Measurements from ENCODE around the gene UBA5.

Gene UBA5

DNA sequence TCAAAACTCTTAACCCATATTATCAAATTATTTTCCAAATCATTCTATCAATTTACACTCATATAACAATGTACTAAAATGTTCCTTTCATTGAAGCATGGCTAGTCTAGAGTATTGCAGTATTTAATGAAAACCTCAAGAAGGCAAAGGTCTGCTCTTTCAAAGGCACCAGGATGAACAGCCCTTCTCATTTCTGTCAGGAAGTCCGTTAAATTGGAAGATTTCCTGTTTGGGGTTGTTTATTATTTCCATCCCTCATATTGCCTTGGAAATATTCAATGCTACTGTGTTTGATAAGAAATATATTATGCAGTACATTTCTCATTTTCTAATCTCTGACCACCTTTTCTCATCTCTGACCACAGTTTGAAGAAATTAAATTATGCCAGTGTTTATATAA, 38.0 kb upstream of the UBA5 start:
- TF ChIP-seq SCRT2 (tag by site-specific recombination; IDR thresholded peaks at IDR 0.05), result no peak
- no peak for TF ChIP-seq ZBTB8A (tag by site-specific recombination; IDR thresholded peaks at IDR 0.05)
- TF ChIP-seq ZNF571 (tag by site-specific recombination; IDR thresholded peaks at IDR 0.05), result no peak
- TF ChIP-seq, protein P1, sequence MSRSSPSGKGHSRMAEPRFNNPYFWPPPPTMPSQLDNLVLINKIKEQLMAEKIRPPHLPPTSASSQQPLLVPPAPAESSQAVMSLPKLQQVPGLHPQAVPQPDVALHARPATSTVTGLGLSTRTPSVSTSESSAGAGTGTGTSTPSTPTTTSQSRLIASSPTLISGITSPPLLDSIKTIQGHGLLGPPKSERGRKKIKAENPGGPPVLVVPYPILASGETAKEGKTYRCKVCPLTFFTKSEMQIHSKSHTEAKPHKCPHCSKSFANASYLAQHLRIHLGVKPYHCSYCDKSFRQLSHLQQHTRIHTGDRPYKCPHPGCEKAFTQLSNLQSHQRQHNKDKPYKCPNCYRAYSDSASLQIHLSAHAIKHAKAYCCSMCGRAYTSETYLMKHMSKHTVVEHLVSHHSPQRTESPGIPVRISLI (tag by site-specific recombination; IDR thresholded peaks at IDR 0.05), result no peak
- TF ChIP-seq HOXC10 (CRISPR knock-in tag; IDR thresholded peaks at IDR 0.05), result no peak
- TF ChIP-seq ZNF175 (tag by site-specific recombination; IDR thresholded peaks at IDR 0.05), result no peak
- Histone ChIP-seq H3K9me3 (ENCODE audit: control insufficient read depth, insufficient read depth, low read depth, low read length) (no peaks in the 10 kb centered on the region), H3K27ac (ENCODE audit: extremely low read depth, low read depth, low read length) (no peak overlapping the region), H3K36me3 (ENCODE audit: control insufficient read depth in 2 of 2, insufficient read depth in 1 of 2, low read length in 2 of 2) (peaks cover 5 to 29% of the 10 kb centered on the region in 2 experiments; a peak in 2 of 3 replicates), H3K4me1 (ENCODE audit: control insufficient read depth, insufficient read depth, low read length) (no peaks in the 10 kb centered on the region), H3K4me3 (ENCODE audit: low read depth, low read length) (no peak overlapping the region)
- ChIA-PET POLR2A (no interaction called here), CTCF (no interaction called here)

DNA sequence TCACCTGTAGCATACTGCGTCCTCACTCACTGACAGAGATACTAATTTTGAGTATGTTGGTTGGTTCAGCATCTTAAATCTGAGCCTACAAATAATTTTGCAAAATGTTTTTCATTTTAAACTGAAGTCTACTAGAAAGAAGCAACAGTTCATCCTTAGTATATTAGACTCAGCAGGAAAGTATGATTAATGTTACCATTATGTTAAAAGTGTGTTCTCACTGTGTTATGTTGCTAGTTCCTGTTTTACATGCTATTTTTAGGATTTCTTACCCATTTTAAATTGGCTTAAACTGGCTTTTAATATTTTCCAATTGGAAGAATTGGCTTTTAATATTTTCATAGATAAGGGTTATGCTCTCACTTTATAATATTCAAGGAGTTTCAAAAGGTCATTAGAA, 37.4 kb upstream of the UBA5 start:
- CTCF ChIA-PET, result no interaction called here
- TF ChIP-seq ZFP3 (tag by site-specific recombination; IDR thresholded peaks at IDR 0.05; ENCODE audit: low read depth) (no peak), ZNF777 (tag by site-specific recombination; IDR thresholded peaks at IDR 0.05; ENCODE audit: borderline replicate concordance) (no peak), ZBTB26 (tag by site-specific recombination; optimal IDR thresholded peaks at IDR 0.05) (no peak), HOXC10 (CRISPR knock-in tag; IDR thresholded peaks at IDR 0.05) (no peak), KLF16 (tag by site-specific recombination; IDR thresholded peaks at IDR 0.05) (no peak), KLF9 (tag by site-specific recombination; IDR thresholded peaks at IDR 0.05; ENCODE audit: low read depth) (no peak), SP2 (tag by site-specific recombination; IDR thresholded peaks at IDR 0.05) (no peak), ZBTB11 (tag by site-specific recombination; conservative IDR thresholded peaks at IDR 0.05; ENCODE audit: low read depth) (no peak)
- TF ChIP-seq, protein P2, sequence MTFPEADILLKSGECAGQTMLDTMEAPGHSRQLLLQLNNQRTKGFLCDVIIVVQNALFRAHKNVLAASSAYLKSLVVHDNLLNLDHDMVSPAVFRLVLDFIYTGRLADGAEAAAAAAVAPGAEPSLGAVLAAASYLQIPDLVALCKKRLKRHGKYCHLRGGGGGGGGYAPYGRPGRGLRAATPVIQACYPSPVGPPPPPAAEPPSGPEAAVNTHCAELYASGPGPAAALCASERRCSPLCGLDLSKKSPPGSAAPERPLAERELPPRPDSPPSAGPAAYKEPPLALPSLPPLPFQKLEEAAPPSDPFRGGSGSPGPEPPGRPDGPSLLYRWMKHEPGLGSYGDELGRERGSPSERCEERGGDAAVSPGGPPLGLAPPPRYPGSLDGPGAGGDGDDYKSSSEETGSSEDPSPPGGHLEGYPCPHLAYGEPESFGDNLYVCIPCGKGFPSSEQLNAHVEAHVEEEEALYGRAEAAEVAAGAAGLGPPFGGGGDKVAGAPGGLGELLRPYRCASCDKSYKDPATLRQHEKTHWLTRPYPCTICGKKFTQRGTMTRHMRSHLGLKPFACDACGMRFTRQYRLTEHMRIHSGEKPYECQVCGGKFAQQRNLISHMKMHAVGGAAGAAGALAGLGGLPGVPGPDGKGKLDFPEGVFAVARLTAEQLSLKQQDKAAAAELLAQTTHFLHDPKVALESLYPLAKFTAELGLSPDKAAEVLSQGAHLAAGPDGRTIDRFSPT (tag by site-specific recombination; IDR thresholded peaks at IDR 0.05), result no peak

GRCh38 chr3:132623646-132624045, 36.5 kb upstream of the UBA5 start:
- Histone ChIP-seq H3K36me3 (ENCODE audit: control insufficient read depth in 2 of 2, insufficient read depth in 1 of 2, low read length in 2 of 2) (peaks cover 5 to 36% of the 10 kb centered on the region in 2 experiments; a peak in 2 of 3 replicates), H3K27ac (ENCODE audit: extremely low read depth, low read depth, low read length) (no peak overlapping the region), H3K4me3 (ENCODE audit: low read depth, low read length) (no peak overlapping the region), H3K9me3 (ENCODE audit: control insufficient read depth, insufficient read depth, low read depth, low read length) (no peaks in the 10 kb centered on the region), H3K4me1 (ENCODE audit: control insufficient read depth, insufficient read depth, low read length) (no peaks in the 10 kb centered on the region)
- ChIA-PET CTCF (no interaction called here), POLR2A (no interaction called here)
- TF ChIP-seq ZNF221 (tag by site-specific recombination; IDR thresholded peaks at IDR 0.05; ENCODE audit: borderline replicate concordance) (no peak), ZSCAN16 (tag by site-specific recombination; IDR thresholded peaks at IDR 0.05) (no peak), ZNF16 (tag by site-specific recombination; IDR thresholded peaks at IDR 0.05; ENCODE audit: low read depth) (no peak), ZBTB49 (tag by site-specific recombination; IDR thresholded peaks at IDR 0.05; ENCODE audit: low read depth) (no peak), TCF7L2 (IDR thresholded peaks at IDR 0.05; ENCODE audit: borderline replicate concordance, low read depth, low read length) (no peak)
- TF ChIP-seq, protein P3, sequence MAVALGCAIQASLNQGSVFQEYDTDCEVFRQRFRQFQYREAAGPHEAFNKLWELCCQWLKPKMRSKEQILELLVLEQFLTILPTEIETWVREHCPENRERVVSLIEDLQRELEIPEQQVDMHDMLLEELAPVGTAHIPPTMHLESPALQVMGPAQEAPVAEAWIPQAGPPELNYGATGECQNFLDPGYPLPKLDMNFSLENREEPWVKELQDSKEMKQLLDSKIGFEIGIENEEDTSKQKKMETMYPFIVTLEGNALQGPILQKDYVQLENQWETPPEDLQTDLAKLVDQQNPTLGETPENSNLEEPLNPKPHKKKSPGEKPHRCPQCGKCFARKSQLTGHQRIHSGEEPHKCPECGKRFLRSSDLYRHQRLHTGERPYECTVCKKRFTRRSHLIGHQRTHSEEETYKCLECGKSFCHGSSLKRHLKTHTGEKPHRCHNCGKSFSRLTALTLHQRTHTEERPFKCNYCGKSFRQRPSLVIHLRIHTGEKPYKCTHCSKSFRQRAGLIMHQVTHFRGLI (tag by site-specific recombination; IDR thresholded peaks at IDR 0.05), result no peak

More for the DNA sequence above, 37.4 kb upstream of the UBA5 start:
- Histone ChIP-seq H3K4me1 (ENCODE audit: control insufficient read depth, insufficient read depth, low read length) (no peaks in the 10 kb centered on the region), H3K9me3 (ENCODE audit: control insufficient read depth, insufficient read depth, low read depth, low read length) (no peaks in the 10 kb centered on the region), H3K4me3 (ENCODE audit: low read depth, low read length) (no peak overlapping the region), H3K36me3 (ENCODE audit: control insufficient read depth in 2 of 2, insufficient read depth in 1 of 2, low read length in 2 of 2) (peaks cover 5 to 30% of the 10 kb centered on the region in 2 experiments; a peak in 2 of 3 replicates), H3K27ac (ENCODE audit: extremely low read depth, low read depth, low read length) (no peak overlapping the region)
- POLR2A ChIA-PET, result no interaction called here

Data from HEK293 (cell line).